HepG2 (cell line): ENCODE results near the gene CERS6. TPM values are rescaled to one million over a fixed set of nuclear protein-coding genes. Genes with fewer than 3 reads are reported as not detected.

Source experiments
- ATAC-seq: fragments of 200-7000 bp; cut with Tn5 transposase; 3 replicates; pipeline ENCODE4 v1.9.1; 2020; ENCODE audit warnings: mild to moderate bottlenecking, moderate library complexity
- BruUV-seq: library from RNA; stranded (reverse); fragments of 400-500 nt; replicated peaks from 2 replicates; lab custom pipeline; 2021; lab: Mats Ljungman, UMichigan
- CTCF ChIA-PET: fragments of 300-600 bp; formaldehyde crosslinking; extraction: SDS; loops from one replicate; lab custom pipeline; 2021; ENCODE audit warnings: low total read pairs, inconsistent platforms, low intra/inter-chr PET ratio; lab: Yijun Ruan, JAX
- POLR2A ChIA-PET: fragments of 350-600 bp; sonication (Branson Sonifier 250); formaldehyde crosslinking; loops from one replicate; lab custom pipeline; 2020; ENCODE audit warnings: antibody characterized with exemption, inconsistent platforms; lab: Yijun Ruan, JAX
- DNase-seq: peaks from one replicate; pipeline ENCODE4 v3.0.0-alpha.2; 2015; ENCODE audit warnings: low spot score
- FAIRE-seq: peaks from 3 replicates; lab custom pipeline; 2011; peaks lifted over from hg19 to GRCh38; lab: Jason Lieb, UNC
- H2AFZ ChIP-seq: one replicate; pipeline ENCODE4 v1.6.1; 2011; ENCODE audit warnings: low read length, inconsistent platforms
- H3K27ac ChIP-seq: fragments of 300-600 bp; 3 replicates; pipeline ENCODE4 v1.8.0; 2011; ENCODE audit warnings: mixed run types, mild to moderate bottlenecking, mixed read lengths, low read length, inconsistent platforms; ENCODE audit not compliant: insufficient read depth; ENCODE audit errors: extremely low read length
- H3K27me3 ChIP-seq, 2 experiments: fragments of 200-600 bp in 1 of 2; 2 replicates in 1 of 2; 3 replicates in 1 of 2; pipeline versions ENCODE4 v1.6.0 to v1.8.0; 2011; ENCODE audit warnings: low read length in 2 of 2, mild to moderate bottlenecking in 2 of 2, moderate library complexity in 2 of 2, inconsistent platforms in 1 of 2; ENCODE audit not compliant: insufficient read depth in 2 of 2, control insufficient read depth in 1 of 2
- H3K36me3 ChIP-seq, 2 experiments: fragments of 200-600 bp in 1 of 2; replicated peaks in 1 of 2; 2 replicates in 1 of 2; 3 replicates in 1 of 2; pipeline versions ENCODE4 v1.5.1 to v1.8.0; 2011; ENCODE audit warnings: low read length in 2 of 2, inconsistent platforms in 1 of 2; ENCODE audit not compliant: insufficient read depth in 2 of 2, control insufficient read depth in 1 of 2
- H3K4me1 ChIP-seq: 2 replicates; pipeline ENCODE4 v1.5.1; 2012; ENCODE audit warnings: low read length, inconsistent platforms; ENCODE audit not compliant: insufficient read depth
- H3K4me2 ChIP-seq: 2 replicates; pipeline ENCODE4 v1.6.0; 2011; ENCODE audit warnings: low read depth, low read length, inconsistent platforms
- H3K4me3 ChIP-seq, 3 experiments: fragments of 200-600 bp in 1 of 3; sonication (generic), shearing (Covaris generic) in 1 of 3; replicated peaks in 1 of 3; 2 replicates each; pipeline ENCODE4 v1.5.1; 2011 to 2016; ENCODE audit warnings: low read length in 3 of 3, inconsistent platforms in 2 of 3, low read depth in 2 of 3, mild to moderate bottlenecking in 2 of 3, control low read depth in 1 of 3, mixed read lengths in 1 of 3; ENCODE audit not compliant: insufficient read depth in 1 of 3
- H3K79me2 ChIP-seq: one replicate; pipeline ENCODE4 v1.6.1; 2011; ENCODE audit warnings: low read length, inconsistent platforms; ENCODE audit not compliant: insufficient read depth
- H3K9ac ChIP-seq: 2 replicates; pipeline ENCODE4 v1.6.0; 2011; ENCODE audit warnings: mild to moderate bottlenecking, low read depth, low read length, inconsistent platforms; ENCODE audit not compliant: insufficient read depth
- H3K9me3 ChIP-seq: 2 replicates; pipeline ENCODE4 v1.5.1; 2012; ENCODE audit warnings: mild to moderate bottlenecking, low read length
- H4K20me1 ChIP-seq: 2 replicates; pipeline ENCODE4 v1.6.0; 2011; ENCODE audit warnings: inconsistent platforms, mild to moderate bottlenecking, low read length, moderate library complexity; ENCODE audit not compliant: insufficient read depth
- BRCA1 ChIP-seq: sonication (generic); formaldehyde crosslinking; IDR thresholded peaks from 2 replicates; pipeline ENCODE4 v1.4.0; 2020; ENCODE audit warnings: missing genetic modification reagents
- FOXP1 ChIP-seq, 2 experiments: fragments of 450-650 bp in 1 of 2; IDR thresholded peaks; 2 replicates each; pipeline ENCODE4 v1.6.1; 2017 to 2018; ENCODE audit warnings: antibody characterized with exemption in 1 of 2
- HDAC1 ChIP-seq: sonication (generic); formaldehyde crosslinking; IDR thresholded peaks from 2 replicates; pipeline ENCODE4 v1.5.1; 2020; ENCODE audit warnings: mild to moderate bottlenecking, missing genetic modification reagents
- KLF6 ChIP-seq: IDR thresholded peaks from 2 replicates; pipeline ENCODE4 v1.8.0; 2016; ENCODE audit warnings: missing biosample characterization, missing genetic modification reagents
- MED8 ChIP-seq: sonication (generic); formaldehyde crosslinking; IDR thresholded peaks from 2 replicates; pipeline ENCODE4 v1.8.1; 2023; ENCODE audit warnings: mild to moderate bottlenecking, missing genetic modification reagents; ENCODE audit not compliant: insufficient replicate concordance
- SATB2 ChIP-seq: sonication (generic); formaldehyde crosslinking; IDR thresholded peaks from 2 replicates; pipeline ENCODE4 v1.5.0; 2020; ENCODE audit warnings: missing genetic modification reagents
- SOX5 ChIP-seq: IDR thresholded peaks from 2 replicates; pipeline ENCODE4 v1.6.1; 2016; ENCODE audit warnings: borderline replicate concordance
- SRSF4 ChIP-seq: fragments of 200-400 bp; formaldehyde crosslinking; IDR thresholded peaks from one replicate; pipeline ENCODE4 v1.6.1; 2018; ENCODE audit warnings: mild to moderate bottlenecking, low read depth, low read length, moderate library complexity; ENCODE audit not compliant: poor library complexity, severe bottlenecking
- STAG1 ChIP-seq: sonication (generic); formaldehyde crosslinking; IDR thresholded peaks from 2 replicates; pipeline ENCODE4 v1.4.0; 2020; ENCODE audit warnings: missing genetic modification reagents
- THRA ChIP-seq: sonication (generic); formaldehyde crosslinking; IDR thresholded peaks from 2 replicates; pipeline ENCODE4 v1.4.0; 2020; ENCODE audit warnings: missing genetic modification reagents, borderline replicate concordance
- WIZ ChIP-seq: sonication (generic); formaldehyde crosslinking; IDR thresholded peaks from 2 replicates; pipeline ENCODE4 v1.5.1; 2020; ENCODE audit warnings: mild to moderate bottlenecking, missing genetic modification reagents
- ZBTB42 ChIP-seq: sonication (generic); formaldehyde crosslinking; IDR thresholded peaks from 2 replicates; pipeline ENCODE4 v1.5.0; 2020; ENCODE audit warnings: mild to moderate bottlenecking, missing genetic modification reagents
- ZNF432 ChIP-seq: sonication (generic); formaldehyde crosslinking; IDR thresholded peaks from 2 replicates; pipeline ENCODE4 v1.5.0; 2020; ENCODE audit warnings: missing genetic modification reagents, mild to moderate bottlenecking, borderline replicate concordance
- ZNF468 ChIP-seq: sonication (generic); formaldehyde crosslinking; IDR thresholded peaks from 2 replicates; pipeline ENCODE4 v1.8.0; 2022; ENCODE audit warnings: mild to moderate bottlenecking, moderate library complexity, missing genetic modification reagents
- ZNF609 ChIP-seq: sonication (generic); formaldehyde crosslinking; IDR thresholded peaks from 2 replicates; pipeline ENCODE4 v1.4.0; 2020; ENCODE audit warnings: mild to moderate bottlenecking, missing genetic modification reagents, borderline replicate concordance
- ZNF615 ChIP-seq: sonication (generic); formaldehyde crosslinking; IDR thresholded peaks from 2 replicates; pipeline ENCODE4 v1.5.0; 2020; ENCODE audit warnings: mild to moderate bottlenecking, missing genetic modification reagents, borderline replicate concordance
- ZNF629 ChIP-seq: sonication (generic); formaldehyde crosslinking; conservative IDR thresholded peaks from 2 replicates; pipeline ENCODE4 v1.5.0; 2020; ENCODE audit warnings: missing genetic modification reagents
- ZNF678 ChIP-seq: sonication (generic); formaldehyde crosslinking; IDR thresholded peaks from 2 replicates; pipeline ENCODE4 v1.4.0; 2020; ENCODE audit warnings: mild to moderate bottlenecking, missing genetic modification reagents
- ZNF713 ChIP-seq: sonication (generic); formaldehyde crosslinking; IDR thresholded peaks from 2 replicates; pipeline ENCODE4 v1.4.0; 2020; ENCODE audit warnings: mild to moderate bottlenecking, missing genetic modification reagents
- ZNF776 ChIP-seq: sonication (generic); formaldehyde crosslinking; IDR thresholded peaks from 2 replicates; pipeline ENCODE4 v1.4.0; 2020; ENCODE audit warnings: mild to moderate bottlenecking, missing genetic modification reagents
- WGBS: methylation state at CpG from one replicate; pipeline ENCODE4 v1.1.6; 2017; ENCODE audit warnings: low lambda C conversion rate; 5-methylcytosine and 5-hydroxymethylcytosine counted together
- in situ Hi-C: cut with HindIII; loops from 2 replicates; pipeline ENCODE4 v1.10.0; 2017; ENCODE audit warnings: low pct_unique_long_range_greater_than_20kb; ENCODE audit not compliant: extremely low pct_ligation_motif_present
- intact Hi-C: fragments of 100-400 bp; cut with micrococcal nuclease; formaldehyde crosslinking; loops from one replicate; pipeline ENCODE4 v1.10.0; 2022; ENCODE audit not compliant: unreplicated experiment
- polyA plus RNA-seq, 8 experiments: library from polyadenylated mRNA; depleted of rRNA in 3 of 8; stranded (reverse) in 7 of 8; unstranded in 1 of 8; fragments of >200 nt; fragmentation: Illumina TruSeq in 4 of 8; extraction: Trizol in 4 of 8; gene quantifications; 2 replicates each; pipeline versions ENCODE4 v1.2.1 to v1.2.3, GENCODE V29; 2011 to 2016; ENCODE audit warnings: low read depth in 4 of 8, missing spikeins in 1 of 8, mixed read lengths in 1 of 8; ENCODE audit not compliant: insufficient read depth in 1 of 8
- total RNA-seq, 5 experiments: library from RNA; depleted of rRNA; stranded (reverse); fragments of >200 nt; fragmentation: Illumina TruSeq; extraction: Trizol; gene quantifications; 2 replicates each; pipeline ENCODE4 v1.2.3, GENCODE V29; 2016; ENCODE audit warnings: low read depth in 1 of 5

The CERS6 gene
- total and polyA plus RNA-seq, 2 of the 13 experiments (the other 11 are each of a cell fraction or from before 2014, with no cell fraction given) = 10.1 to 20.3 TPM

- TF ChIP-seq FOXP1 (IDR thresholded peaks at IDR 0.05) (no peak), FOXP1 (CRISPR knock-in tag; IDR thresholded peaks at IDR 0.05) (no peak), SATB2 (no peak)
Observed at GRCh38 chr2:168538133-168538532, 82.1 kb downstream of the CERS6 start (continued).

GRCh38 chr2:168538534-168538933, 82.5 kb downstream of the CERS6 start:
- intact Hi-C loops = no loop called here
- no peak for FAIRE-seq

More at GRCh38 chr2:168538534-168538933, 82.5 kb downstream of the CERS6 start:
- Histone ChIP-seq H3K4me2 (no peak overlapping the region), H3K9me3 (peaks cover 11% of the 10 kb centered on the region; the same call in 1 of the 2 replicates), H3K79me2 (peaks cover 17% of the 10 kb centered on the region), H2AFZ (no peak overlapping the region), H3K4me3 (no peak overlapping the region), H3K4me1 (peaks cover 18% of the 10 kb centered on the region; the same call in 1 of the 2 replicates), H3K27me3 (no peaks in the 10 kb centered on the region), H4K20me1 (no peaks in the 10 kb centered on the region), H3K9ac (no peak overlapping the region), H3K27ac (no peak overlapping the region), H3K36me3 (no peaks in the 10 kb centered on the region)
- no peak for ATAC-seq
- no peak for DNase-seq
- BruUV-seq = no TSS peak
- no peak for TF ChIP-seq SOX5 (CRISPR knock-in tag)
- TF ChIP-seq MED8 = no peak
- no peak for TF ChIP-seq ZNF629 (CRISPR knock-in tag)
- TF ChIP-seq ZNF615 = no peak
- TF ChIP-seq HDAC1 (CRISPR knock-in tag) = no peak
- TF ChIP-seq ZNF776 = no peak
- TF ChIP-seq ZNF609 (CRISPR knock-in tag) = no peak
- no peak for TF ChIP-seq THRA (CRISPR knock-in tag)
- TF ChIP-seq ZNF468 (CRISPR knock-in tag) = no peak
- no peak for TF ChIP-seq SRSF4
- TF ChIP-seq ZBTB42 (CRISPR knock-in tag) = no peak
- no peak for TF ChIP-seq ZNF678 (CRISPR knock-in tag)
- TF ChIP-seq WIZ (CRISPR knock-in tag) = no peak
- no peak for TF ChIP-seq ZNF713
- no peak for TF ChIP-seq BRCA1 (CRISPR knock-in tag)
- no peak for TF ChIP-seq ZNF432 (CRISPR knock-in tag)
- no peak for TF ChIP-seq KLF6
- TF ChIP-seq STAG1 = no peak
- in situ Hi-C loops = no loop called here
- ChIA-PET CTCF (no interaction called here), POLR2A (no interaction called here)
- 98% methylated on average over 2 of the region's 2 CpGs for WGBS
